Measurements from ENCODE around the gene MLPH.

The MLPH gene, protein sequence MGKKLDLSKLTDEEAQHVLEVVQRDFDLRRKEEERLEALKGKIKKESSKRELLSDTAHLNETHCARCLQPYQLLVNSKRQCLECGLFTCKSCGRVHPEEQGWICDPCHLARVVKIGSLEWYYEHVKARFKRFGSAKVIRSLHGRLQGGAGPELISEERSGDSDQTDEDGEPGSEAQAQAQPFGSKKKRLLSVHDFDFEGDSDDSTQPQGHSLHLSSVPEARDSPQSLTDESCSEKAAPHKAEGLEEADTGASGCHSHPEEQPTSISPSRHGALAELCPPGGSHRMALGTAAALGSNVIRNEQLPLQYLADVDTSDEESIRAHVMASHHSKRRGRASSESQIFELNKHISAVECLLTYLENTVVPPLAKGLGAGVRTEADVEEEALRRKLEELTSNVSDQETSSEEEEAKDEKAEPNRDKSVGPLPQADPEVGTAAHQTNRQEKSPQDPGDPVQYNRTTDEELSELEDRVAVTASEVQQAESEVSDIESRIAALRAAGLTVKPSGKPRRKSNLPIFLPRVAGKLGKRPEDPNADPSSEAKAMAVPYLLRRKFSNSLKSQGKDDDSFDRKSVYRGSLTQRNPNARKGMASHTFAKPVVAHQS

DNA sequence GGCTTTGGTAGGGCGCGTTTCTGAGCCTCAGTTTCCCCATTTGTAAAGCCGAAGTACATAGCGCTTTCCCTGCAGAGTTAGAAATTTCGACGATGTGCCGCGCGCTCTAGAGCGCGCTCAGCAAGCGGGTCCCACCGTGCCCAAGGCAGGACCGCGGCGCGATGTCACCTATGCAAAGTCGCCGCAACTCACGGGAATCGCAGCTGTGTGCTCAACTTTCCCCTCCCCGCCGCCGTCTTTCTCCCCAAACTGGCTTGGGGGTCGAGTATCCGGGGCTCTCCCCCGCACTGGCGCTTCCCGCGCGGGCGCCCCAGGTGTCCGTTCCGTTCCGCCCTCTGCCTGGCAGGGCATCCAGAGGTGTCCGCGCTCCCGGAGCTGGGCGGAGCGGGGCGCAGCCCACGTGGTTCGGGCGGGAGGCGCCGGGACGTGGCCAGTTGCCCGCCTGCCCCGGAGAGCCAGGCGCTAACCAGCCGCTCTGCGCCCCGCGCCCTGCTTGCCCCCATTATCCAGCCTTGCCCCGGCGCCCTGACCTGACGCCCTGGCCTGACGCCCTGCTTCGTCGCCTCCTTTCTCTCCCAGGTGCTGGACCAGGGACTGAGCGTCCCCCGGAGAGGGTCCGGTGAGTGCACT, at the start of gene MLPH:
TSS of gene MLPH (plus strand) at position 433 of the 630 bp plus-strand sequence. CDS start 6,176 bp downstream, outside the sequence.
- DNase-seq, result no peak

DNA sequence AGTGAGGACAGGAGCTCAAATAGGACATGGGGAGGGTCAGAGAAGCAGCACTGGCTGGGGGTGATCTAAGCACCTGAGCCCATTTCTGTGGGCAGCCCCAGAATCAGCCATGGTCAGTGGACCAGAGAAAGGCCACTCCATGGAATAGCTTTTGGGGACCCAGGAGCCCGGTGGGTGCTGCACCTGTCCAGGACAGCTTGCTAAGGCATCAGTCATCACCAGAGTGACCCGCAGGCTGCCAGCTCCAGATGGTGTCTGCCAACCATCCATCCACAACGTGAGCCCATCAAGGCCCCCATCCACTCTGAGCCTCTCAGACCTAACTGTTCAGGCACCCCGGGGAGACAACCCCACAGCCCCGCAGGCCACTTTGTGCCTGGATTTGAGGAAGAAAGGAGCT, 49.5 kb upstream of the MLPH start:
- no peak for DNase-seq

DNA sequence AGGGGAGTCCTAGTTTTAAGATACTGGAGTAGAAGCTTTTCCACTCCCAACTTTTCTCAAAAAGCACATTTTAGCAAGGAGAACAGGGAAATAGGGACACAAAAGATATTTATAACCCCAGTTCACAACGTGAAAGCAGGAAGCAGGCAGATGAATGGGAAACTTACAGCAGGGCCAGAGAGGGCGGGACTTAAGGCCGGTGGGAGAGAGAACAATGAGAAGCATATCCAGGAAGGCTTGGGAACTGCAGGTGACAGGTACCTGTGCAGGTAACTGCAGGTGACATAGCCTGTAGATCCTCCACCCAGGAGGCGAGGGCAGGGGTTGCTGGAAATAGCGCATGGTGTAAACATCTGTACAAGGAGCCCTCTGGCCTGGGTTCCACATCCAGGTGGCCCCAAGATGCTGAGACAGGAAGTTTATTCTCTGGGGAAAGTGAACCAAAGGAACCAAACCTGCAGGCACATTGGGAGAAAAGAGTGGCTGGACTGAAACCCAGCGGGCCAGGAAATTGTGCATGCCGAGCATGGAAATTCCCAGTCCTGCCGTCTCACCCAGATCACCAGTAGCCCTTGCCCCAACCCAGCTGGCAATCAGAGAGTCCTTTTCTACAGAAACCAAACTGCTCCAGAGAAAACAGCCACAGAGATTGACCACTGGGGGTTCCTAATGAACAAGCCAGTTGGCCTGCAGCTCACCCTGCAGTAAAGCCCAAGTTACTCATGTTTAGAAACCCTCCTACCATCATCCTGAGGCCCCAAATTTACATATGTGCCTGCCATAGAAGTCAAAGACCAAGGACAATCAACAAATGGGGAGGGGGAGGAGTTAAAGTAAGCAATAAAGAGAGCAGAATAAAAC, 48.7 kb upstream of the MLPH start:
- no peak for DNase-seq

DNA sequence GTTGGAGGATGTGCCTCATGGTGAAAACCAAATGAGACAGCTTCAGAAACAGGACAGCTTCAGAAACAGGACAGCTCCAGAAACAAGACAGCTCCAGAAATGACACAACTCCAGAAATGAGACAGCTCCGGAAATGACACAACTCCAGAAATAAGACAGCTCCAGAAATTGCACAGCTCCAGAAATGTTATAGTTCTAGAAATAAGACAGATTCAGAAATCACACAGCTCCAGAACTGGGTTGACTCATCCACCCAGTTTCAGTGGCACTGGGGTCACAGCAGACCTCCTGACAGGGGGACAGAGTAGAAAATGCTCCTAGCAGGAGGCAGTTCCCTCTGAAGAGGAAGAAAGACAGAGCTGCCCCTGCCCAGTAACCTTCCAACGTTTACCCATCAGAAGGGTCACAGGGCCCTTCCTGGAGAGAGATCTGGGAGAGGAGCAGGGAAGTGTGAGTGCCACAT, 46.2 kb upstream of the MLPH start:
- no peak for DNase-seq

DNA sequence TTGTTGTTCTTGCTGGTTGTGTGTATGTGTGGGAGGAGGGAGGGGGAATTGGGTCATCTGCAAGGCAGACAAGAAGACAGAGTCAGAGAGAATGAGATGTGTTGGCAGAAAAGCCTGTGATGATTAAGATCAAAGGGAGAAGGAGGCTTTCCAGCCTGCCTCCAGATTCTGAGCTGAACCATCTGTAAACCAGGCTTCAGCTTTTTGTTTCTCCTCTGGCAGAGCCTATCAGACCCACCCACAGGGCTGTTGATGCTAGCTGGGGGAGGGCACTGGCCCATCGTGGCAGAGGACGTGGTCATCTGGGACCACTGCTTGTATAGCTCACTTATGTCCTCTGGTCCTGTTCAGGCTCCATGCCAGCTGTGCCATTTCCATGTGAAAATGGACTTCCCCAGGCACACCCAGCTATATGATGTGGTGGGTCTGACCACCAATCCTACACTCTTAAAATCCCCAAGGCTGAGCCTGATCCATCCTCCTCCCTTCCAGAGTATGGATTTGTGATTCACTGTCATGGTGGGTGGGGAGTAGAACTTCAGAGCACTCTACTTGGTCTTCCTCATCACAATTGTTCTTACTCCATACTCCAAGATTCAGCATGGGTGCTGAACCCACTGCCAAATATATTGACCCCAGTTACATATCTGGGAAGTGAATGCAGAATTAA, 45.3 kb upstream of the MLPH start:
- no peak for DNase-seq

DNA sequence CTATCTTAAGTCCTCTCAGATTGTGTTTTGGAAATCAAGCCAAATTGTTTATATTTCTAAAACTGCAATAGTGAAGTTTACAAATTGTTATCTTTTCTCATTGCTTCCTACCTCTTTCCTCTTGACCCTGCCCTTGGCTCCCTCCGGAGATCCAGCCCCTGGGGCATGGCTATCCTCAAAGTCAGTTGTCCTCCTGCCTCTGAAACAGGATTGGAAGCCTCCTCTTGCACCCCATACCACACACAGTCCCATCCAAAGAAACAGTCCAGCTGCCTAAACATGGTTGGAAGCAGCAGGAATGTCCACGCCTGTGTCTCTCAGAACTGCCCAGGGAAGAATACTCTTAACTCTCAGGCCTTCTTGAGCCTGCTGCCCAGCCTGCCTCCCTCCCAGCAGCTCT, 43.0 kb upstream of the MLPH start:
- no peak for DNase-seq

DNA sequence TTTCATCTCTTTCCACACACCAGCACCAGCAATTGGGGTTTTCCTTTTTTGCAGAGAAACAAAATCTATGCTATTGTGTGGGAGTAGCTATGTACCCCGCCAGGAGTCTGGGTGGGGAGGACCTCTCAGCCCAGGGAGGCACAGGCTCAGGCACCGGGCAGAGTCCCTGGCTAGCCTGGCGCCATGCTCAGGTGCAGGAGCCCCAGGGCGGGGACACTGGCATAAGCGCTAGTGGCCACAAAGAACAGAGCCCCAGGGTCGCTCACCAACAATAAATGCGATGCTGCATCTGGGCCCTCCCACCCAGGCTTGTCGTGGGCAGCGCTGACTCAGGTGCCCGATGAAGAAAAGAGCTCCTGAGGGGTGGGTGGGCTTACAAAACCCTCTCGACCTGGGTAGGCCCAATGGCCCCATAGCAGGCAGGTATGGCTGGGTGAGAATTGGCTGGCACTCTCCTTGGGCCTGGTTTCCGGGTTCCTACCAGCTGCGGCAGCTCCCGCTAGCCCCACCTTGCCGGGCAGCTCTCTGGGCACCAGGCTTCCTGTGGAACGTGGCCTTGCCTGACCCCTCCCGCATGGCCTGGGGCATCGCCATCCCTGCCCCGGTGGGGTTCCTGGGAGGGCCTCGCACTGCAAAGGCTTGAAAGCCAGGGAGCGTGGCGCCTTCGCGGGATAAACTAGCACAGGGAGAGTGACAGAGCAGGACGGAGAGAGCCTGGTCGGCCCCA, 41.3 kb upstream of the MLPH start:
- DNase-seq, result no peak

DNA sequence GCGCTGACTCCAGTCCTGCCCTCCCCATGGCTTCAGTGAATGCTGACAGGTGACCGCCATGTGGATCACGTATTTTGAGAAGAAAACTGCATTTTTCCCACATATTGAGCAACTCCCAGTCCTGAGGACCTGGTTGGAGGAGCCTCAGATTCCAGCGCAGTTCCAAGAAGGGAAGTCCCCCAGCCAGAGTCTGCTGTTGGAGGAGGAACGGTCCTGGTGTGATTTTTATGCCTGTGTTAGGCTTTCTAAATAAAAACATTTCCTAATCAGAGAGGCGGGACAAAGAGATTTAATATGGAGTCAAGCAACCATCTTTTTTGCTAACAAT, 40.7 kb upstream of the MLPH start:
- DNase-seq, result no peak

DNA sequence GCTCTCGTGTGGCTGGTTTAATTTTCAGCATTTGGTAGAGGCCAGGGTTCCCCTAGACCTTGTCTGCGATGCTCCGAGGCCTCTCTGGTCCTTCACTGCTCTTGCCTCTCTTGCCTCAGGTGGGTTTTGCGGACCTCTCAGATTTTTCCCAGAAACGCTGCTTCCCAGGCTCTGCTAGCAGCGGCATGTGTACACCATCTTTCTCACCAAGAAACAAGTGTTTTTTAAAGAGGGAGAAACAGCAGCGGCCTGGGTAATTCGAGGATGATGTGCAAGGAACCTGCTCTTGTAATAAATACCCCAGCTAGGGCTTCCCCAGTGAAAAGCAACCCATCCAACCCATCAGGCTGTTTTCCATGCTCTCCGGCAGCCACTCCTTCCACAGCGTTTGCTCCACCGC, 39.6 kb upstream of the MLPH start:
- DNase-seq, result no peak

DNA sequence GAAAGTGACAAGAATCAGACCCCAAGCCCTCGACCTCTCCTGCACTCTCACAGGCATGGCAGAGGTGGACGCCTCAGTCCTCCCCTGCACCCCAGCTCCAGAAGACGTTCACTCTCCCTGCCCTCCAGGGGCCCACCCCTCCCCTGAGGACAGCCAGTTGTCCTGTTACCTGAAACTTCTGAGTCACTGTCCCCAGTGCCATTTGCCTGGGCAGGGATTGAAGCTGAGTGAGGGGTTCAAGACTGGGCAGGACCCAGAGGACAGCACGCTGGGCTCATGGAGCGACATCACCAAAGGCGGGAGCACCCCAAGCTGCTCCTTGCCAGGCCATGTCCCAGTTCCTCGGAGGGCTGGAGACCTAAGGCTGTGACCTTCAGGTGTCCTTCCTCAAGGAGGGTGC, 38.9 kb upstream of the MLPH start:
- no peak for DNase-seq

DNA sequence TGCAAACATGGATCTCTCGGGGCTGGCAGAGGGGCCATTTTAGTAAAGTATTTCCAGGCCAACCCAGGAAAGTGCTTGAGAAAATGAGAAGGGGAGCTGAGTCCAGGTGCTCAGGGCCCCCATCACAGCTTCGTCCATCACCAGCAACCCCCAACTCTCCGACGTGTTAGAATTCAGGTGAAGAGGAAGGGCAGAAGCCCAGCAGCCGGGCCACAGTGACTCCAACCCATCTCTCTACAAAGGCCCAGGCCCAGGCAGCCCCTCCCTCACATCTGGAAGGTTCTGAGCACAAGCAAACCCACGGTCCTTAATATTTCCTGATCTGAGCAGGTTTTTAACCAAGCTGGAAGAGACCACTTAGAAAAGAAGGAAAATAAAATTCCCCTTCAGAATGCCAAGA, 38.4 kb upstream of the MLPH start:
- DNase-seq, result no peak

DNA sequence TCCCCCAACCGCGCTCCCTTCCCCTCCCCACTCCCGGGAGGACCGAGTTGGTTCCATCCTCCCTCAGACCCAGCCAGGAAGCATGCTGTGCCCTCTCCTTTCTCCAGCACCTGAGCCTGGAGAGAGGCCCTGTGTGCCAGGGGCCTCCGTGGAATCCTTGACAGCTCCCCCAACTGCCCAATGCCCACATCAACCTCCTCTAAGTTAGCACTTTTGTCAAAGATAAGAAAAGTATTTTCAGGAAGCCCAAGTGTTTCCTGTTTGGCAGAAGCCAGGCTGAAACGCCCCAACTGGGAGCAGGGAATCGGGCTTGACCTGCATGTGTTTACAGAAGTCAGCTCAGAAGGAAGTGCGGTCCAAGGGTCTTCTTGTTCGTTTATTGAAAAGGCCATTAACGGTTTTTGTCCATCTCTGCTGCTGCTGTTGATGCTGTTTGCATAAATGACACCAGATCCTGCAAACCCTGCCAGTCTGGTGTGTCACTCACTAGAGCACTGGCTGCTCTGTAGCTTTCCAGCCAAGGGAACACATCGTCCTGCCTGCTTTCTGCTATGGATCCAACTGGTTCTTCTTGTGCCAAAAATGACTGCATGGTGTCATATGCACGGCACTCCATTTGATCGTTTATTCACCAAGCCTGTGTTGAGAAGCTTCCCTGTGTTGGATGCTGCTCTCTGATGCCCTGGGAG, 37.7 kb upstream of the MLPH start:
- DNase-seq, result no peak

DNA sequence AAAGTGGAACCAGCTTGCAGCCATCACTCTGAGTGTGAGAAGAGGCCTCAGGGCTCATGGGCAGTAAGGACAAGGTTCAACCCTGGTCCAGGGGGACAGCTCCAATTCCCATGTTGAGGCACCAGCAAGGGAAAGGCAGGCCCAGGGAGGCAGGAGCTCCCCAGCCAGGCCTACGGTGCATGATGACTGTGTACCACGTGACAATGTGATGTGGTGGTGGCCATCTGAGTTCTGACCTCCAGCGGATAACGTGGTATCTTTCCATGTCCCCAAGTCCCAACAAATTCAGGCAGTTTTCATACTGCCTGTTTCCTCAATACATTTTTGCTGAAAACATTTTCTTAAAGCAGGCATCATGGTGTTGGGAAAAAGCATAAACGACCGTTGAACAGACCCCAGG, 36.9 kb upstream of the MLPH start:
- no peak for DNase-seq

DNA sequence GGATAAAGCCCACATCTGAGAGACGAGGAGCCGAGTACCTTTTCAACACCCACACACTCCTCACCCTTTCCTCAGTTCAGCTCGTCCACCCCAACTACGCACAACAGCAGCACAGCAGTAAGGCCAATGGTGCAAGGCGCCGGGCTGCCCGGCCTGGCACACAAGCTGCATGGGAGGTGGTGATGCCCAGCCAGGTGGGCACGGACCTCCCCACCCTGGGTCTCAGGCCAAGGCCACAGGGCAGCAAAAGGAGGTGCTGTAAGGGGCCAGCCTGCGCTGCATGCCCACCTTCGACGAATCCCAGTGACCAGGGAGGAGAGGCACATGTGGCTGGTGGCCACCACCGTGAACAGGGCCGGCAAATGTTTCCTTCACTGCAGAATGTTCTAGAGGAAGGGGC, 36.5 kb upstream of the MLPH start:
- no peak for DNase-seq

DNA sequence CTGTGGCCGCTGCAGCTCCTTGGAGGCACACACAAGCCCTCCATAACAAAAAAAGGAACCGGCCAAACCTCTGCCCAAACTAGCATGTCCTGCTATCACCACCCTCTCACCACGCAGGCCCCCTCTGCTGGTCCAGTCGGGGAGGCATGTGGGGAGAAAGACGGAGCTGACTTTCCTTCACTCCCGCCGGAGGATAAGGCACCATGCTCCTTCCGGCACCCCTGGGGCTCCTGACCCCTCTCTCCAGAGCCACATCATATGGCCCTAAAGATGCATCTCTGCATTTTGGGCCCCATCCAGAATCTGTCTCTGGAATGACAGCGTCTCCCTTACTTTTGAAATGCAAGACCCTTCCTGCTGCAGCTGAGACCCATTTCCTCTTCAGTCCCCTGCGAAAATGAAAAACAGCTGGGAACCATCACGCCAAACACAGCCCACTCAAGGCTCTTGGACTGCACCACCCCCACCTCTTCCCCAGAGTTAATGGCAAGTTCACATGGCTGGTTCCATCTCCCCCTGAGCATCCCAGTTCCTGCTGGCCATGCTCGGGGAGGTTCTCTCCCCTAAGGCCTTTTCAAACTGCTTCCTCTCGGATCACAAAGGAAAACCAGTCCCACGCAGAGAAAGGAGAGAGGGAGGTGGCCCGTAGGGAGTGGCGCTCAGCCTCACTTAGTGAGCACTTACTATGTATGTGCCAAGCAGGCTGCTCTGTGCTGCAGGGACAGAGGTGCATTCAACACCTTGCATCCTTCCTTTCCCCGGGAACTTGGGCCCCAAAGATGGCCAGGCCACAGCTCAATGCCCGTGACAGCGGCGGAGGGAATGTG, 35.2 kb upstream of the MLPH start:
- DNase-seq, result no peak

DNA sequence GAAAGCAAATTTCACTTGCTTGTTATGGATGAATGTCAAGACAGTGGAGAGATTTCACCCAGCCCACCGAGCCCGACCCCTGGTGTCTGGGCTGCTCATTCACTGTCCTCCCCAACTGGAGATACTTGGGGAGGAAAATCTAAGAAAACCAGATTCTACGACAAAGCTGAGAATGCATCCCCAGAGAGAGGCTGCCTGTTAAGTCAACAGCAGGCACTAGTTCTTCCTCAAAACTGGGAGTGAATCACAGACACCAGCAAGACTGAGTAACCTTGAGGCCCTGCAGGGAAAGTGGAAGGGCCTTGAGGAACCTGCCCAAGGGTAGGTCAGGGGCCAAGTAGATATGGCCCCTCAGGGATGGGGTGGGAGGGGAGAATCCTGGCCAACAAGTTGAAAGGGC, 34.2 kb upstream of the MLPH start:
- no peak for DNase-seq

DNA sequence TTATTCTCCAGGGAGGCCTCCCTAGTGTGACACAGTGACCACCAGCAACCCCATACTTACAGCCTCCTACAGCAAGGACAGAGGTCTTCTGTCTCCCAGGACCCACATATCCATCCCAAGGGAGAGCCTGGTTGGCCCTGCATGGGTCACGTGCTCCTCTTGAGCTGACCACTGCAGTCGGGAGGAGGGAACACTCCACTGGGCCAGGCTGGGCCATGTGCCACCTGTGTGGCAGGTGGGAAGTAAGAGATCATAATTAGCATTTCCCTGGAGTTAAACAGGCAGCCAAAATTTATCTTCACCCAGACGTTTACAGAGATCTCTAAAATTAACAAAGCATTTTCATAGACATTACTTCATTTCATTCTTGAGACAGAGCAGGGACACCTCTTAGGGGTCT, 33.4 kb upstream of the MLPH start:
- no peak for DNase-seq

DNA sequence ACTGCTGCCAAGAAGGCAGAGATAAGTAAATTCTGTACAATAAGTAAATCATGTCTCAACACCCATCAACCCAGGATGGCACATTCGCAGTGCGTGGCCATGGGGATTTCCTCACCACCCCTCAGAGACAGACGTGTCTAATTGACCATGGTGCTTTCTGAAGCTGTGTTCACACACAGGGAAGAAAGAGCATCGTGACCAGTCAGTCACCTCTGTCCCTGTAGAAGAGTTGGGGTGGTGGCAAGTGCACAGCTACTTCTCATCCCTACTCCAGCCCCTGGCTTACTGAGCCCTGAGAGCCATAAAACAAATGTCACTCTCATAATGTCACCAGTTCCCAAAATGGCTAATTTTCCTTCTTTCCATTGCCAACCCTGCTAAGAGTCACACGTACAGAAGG, 31.3 kb upstream of the MLPH start:
- no peak for DNase-seq

DNA sequence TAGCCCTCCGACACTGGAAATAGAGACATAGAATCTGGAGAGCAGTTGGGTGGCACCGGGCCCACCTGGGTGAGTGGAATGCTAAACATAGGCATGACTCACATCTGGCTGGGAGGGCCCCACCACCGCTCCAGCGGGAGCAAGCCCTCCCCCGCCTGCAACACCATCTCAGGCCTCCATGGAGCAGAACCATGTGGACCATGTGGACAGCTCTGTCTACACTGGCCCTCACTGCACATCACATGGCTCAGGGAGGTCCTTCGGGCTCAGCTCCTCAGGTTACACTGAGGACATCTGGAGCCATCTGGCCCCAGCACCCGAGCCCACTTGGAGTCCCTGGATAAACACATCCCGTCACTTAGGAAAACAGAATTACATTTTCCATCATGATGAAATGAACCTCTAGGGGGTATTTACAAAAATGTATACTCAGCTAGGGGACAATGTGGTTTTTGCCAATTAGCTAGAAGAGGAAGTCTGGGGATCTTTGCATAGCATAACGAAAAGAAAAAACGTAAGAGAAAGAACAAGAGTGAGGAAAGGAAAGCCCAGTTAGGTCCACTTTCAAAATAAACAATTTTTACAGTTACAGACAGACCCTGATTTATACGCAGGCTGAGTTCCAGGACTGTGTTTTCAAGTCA, 30.7 kb upstream of the MLPH start:
- DNase-seq, result no peak

DNA sequence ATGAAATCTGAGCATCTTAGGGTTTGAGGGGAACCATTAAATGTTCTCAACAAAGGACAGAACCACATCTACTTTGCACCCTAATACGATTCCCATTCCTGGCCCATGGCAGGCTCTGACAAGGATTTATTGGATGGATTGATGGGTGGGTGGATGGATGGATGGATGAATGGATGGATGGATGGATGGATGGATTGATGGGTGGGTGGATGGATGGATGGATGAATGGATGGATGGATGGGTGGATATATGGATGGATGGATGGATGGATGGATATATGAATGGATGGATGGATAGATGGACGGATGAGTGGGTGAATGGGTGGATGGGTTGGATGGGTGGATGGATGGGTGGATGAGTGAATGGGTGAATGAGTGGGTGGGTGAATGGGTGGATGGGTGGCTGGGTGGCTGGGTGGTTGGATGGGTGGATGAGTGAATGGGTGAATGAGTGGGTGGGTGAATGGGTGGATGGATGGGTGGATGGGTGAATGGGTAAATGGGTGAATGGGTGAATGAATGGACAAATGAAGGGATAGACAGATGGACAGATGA, 29.6 kb upstream of the MLPH start:
- DNase-seq, result no peak

Data from activated CD4-positive, alpha-beta T cell treated with anti-CD3 and anti-CD28 coated beads for 1 hour (primary cell).